ENCODE measurements around the gene NOS1AP. TPM values are rescaled to one million over a fixed set of nuclear protein-coding genes. Genes with fewer than 3 reads are reported as not detected.

NOS1AP gene
- polyA plus RNA-seq, 1 of the 3 experiments (the other 2 are of a cell fraction) = 0.03 TPM

DNA sequence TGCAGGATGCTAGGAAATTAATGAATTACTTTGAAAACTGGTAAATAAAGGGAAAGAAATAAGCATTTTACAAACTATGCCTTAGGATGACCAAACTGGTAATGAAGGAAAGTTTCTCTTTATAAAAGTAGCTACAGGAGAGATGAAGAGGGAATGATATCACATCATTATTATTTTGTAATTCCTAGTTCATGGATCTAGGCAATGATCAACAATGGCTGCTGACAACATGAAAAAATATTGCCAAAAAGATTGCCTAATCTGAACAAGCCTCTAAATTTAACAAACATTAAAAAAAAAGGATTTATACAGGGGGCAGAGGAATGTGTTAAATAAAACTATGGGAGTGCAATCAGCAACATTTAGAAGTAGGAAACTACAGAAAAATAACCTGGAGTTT is 38.9 kb downstream of the NOS1AP start:
- no peaks in the 10 kb centered on the region for H3K9me3 ChIP-seq
- no peaks in the 10 kb centered on the region for H3K4me1 ChIP-seq (ENCODE audit: control insufficient read depth in 1 of 2, insufficient read depth in 2 of 2, low read depth in 1 of 2, low read length in 1 of 2)
- no peaks in the 10 kb centered on the region for H3K36me3 ChIP-seq (replicated peaks in 1 of 2; ENCODE audit: control insufficient read depth in 1 of 2, insufficient read depth in 2 of 2, low read length in 1 of 2)
- H3K9me2 ChIP-seq = no peaks in the 10 kb centered on the region
- TF ChIP-seq, protein P1, sequence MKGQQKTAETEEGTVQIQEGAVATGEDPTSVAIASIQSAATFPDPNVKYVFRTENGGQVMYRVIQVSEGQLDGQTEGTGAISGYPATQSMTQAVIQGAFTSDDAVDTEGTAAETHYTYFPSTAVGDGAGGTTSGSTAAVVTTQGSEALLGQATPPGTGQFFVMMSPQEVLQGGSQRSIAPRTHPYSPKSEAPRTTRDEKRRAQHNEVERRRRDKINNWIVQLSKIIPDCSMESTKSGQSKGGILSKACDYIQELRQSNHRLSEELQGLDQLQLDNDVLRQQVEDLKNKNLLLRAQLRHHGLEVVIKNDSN (IDR thresholded peaks at IDR 0.05; ENCODE audit: borderline replicate concordance, low read depth) = no peak
- no peak for TF ChIP-seq SMC3 (IDR thresholded peaks at IDR 0.05; ENCODE audit: low read depth, low read length)
- no peak for TF ChIP-seq GABPA (IDR thresholded peaks at IDR 0.05; ENCODE audit: low read depth)
- TF ChIP-seq TEAD4 (IDR thresholded peaks at IDR 0.05; ENCODE audit: borderline replicate concordance, insufficient read depth) = no peak
- TF ChIP-seq, protein P2, sequence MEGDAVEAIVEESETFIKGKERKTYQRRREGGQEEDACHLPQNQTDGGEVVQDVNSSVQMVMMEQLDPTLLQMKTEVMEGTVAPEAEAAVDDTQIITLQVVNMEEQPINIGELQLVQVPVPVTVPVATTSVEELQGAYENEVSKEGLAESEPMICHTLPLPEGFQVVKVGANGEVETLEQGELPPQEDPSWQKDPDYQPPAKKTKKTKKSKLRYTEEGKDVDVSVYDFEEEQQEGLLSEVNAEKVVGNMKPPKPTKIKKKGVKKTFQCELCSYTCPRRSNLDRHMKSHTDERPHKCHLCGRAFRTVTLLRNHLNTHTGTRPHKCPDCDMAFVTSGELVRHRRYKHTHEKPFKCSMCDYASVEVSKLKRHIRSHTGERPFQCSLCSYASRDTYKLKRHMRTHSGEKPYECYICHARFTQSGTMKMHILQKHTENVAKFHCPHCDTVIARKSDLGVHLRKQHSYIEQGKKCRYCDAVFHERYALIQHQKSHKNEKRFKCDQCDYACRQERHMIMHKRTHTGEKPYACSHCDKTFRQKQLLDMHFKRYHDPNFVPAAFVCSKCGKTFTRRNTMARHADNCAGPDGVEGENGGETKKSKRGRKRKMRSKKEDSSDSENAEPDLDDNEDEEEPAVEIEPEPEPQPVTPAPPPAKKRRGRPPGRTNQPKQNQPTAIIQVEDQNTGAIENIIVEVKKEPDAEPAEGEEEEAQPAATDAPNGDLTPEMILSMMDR (IDR thresholded peaks at IDR 0.05) = no peak
- no peak for TF ChIP-seq CHD2 (IDR thresholded peaks at IDR 0.05; ENCODE audit: low read length, partially characterized antibody)
- TF ChIP-seq EZH2phosphoT487 (IDR thresholded peaks at IDR 0.05; ENCODE audit: borderline replicate concordance, low read depth) = no peak
- TF ChIP-seq EP300 (IDR thresholded peaks at IDR 0.05; ENCODE audit: borderline replicate concordance in 1 of 2, low read depth in 1 of 2, low read length in 1 of 2) = no peak
- no peak for TF ChIP-seq GATA2 (CRISPR knock-in tag; IDR thresholded peaks at IDR 0.05)
- TF ChIP-seq JUND (IDR thresholded peaks at IDR 0.05) = no peak
- no peak for TF ChIP-seq FOXM1 (IDR thresholded peaks at IDR 0.05; ENCODE audit: low read depth)
- TF ChIP-seq RFX5 (IDR thresholded peaks at IDR 0.05; ENCODE audit: low read length) = no peak
- TF ChIP-seq, protein P3, sequence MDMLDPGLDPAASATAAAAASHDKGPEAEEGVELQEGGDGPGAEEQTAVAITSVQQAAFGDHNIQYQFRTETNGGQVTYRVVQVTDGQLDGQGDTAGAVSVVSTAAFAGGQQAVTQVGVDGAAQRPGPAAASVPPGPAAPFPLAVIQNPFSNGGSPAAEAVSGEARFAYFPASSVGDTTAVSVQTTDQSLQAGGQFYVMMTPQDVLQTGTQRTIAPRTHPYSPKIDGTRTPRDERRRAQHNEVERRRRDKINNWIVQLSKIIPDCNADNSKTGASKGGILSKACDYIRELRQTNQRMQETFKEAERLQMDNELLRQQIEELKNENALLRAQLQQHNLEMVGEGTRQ (IDR thresholded peaks at IDR 0.05; ENCODE audit: borderline replicate concordance, low read depth, low read length) = no peak
- no peak for TF ChIP-seq SIN3A (IDR thresholded peaks at IDR 0.05; ENCODE audit: borderline replicate concordance, low read depth, low read length)
- TF ChIP-seq, protein P4, sequence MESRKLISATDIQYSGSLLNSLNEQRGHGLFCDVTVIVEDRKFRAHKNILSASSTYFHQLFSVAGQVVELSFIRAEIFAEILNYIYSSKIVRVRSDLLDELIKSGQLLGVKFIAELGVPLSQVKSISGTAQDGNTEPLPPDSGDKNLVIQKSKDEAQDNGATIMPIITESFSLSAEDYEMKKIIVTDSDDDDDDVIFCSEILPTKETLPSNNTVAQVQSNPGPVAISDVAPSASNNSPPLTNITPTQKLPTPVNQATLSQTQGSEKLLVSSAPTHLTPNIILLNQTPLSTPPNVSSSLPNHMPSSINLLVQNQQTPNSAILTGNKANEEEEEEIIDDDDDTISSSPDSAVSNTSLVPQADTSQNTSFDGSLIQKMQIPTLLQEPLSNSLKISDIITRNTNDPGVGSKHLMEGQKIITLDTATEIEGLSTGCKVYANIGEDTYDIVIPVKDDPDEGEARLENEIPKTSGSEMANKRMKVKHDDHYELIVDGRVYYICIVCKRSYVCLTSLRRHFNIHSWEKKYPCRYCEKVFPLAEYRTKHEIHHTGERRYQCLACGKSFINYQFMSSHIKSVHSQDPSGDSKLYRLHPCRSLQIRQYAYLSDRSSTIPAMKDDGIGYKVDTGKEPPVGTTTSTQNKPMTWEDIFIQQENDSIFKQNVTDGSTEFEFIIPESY (IDR thresholded peaks at IDR 0.05; ENCODE audit: borderline replicate concordance, low read depth) = no peak
- no peak for TF ChIP-seq MEF2A (IDR thresholded peaks at IDR 0.05; ENCODE audit: borderline replicate concordance, low read depth)
- TF ChIP-seq YY1 (IDR thresholded peaks at IDR 0.05; ENCODE audit: low read depth) = no peak
- no peak for TF ChIP-seq NFIC (IDR thresholded peaks at IDR 0.05; ENCODE audit: borderline replicate concordance)
- no peak for TF ChIP-seq POLR2AphosphoS5 (IDR thresholded peaks at IDR 0.05; ENCODE audit: low read depth, low read length)
- no peak overlapping the region for H3K4me2 ChIP-seq
- no peaks in the 10 kb centered on the region for H4K20me1 ChIP-seq (ENCODE audit: insufficient read depth)
- POLR2A ChIA-PET = no interaction called here
- no peak overlapping the region for H3K9ac ChIP-seq
- no peak overlapping the region for H3K4me3 ChIP-seq (ENCODE audit: low read depth in 2 of 2, low read length in 1 of 2)
- no peak overlapping the region for H2AFZ ChIP-seq (ENCODE audit: low read depth)
- no peaks in the 10 kb centered on the region for H3F3A ChIP-seq (replicated peaks; ENCODE audit: insufficient read depth)
- H3K27ac ChIP-seq (ENCODE audit: low read depth in 2 of 2, low read length in 1 of 2) = no peak overlapping the region
- no peak for DNase-seq
- H3K27me3 ChIP-seq (ENCODE audit: insufficient read depth) = no peaks in the 10 kb centered on the region; the same call in 1 of the 2 replicates
- CTCF ChIA-PET = no interaction called here
- H3K79me2 ChIP-seq (ENCODE audit: insufficient read depth) = no peaks in the 10 kb centered on the region

All from SK-N-SH (cell line).